ENCODE results near the gene ZC3H7A. TPM values are rescaled to one million over a fixed set of nuclear protein-coding genes. Genes with fewer than 3 reads are reported as not detected.
A peak's percentile ranks its signal among the peaks of the same experiment; 100 is the strongest.

The ZC3H7A gene
- total and polyA plus RNA-seq, 2 of the 13 experiments (the other 11 are each of a cell fraction or from before 2014, with no cell fraction given) = 29.2 to 36.8 TPM

- TF ChIP-seq DPF2 (CRISPR knock-in tag; IDR thresholded peaks at IDR 0.05; ENCODE audit: borderline replicate concordance, low read depth) (peak; percentile 37; the same call in 1 of the 2 replicates), SNRNP70 (IDR thresholded peaks at IDR 0.05; ENCODE audit: low read depth, low read length) (no peak), THYN1 (CRISPR knock-in tag; IDR thresholded peaks at IDR 0.05; ENCODE audit: borderline replicate concordance, low read depth) (no peak), MED1 (CRISPR knock-in tag; IDR thresholded peaks at IDR 0.05) (peak; percentile 77), ZNF775 (CRISPR knock-in tag; IDR thresholded peaks at IDR 0.05; ENCODE audit: borderline replicate concordance) (no peak), HIC2 (CRISPR knock-in tag; IDR thresholded peaks at IDR 0.05; ENCODE audit: low read depth) (0 out of 2 replicates have a peak, but pooled peaks have one; percentile 40), NR2F1 (CRISPR knock-in tag; IDR thresholded peaks at IDR 0.05) (peak; percentile 84 to 89), CSRNP2 (CRISPR knock-in tag; conservative IDR thresholded peaks at IDR 0.05; ENCODE audit: low read depth) (no peak), HNRNPL (IDR thresholded peaks at IDR 0.05; ENCODE audit: low read depth, low read length) (no peak; the same call in none of the 2 replicates), THAP11 (CRISPR knock-in tag; IDR thresholded peaks at IDR 0.05) (peak; percentile 85), E2F2 (CRISPR knock-in tag; IDR thresholded peaks at IDR 0.05; ENCODE audit: borderline replicate concordance) (no peak), ZNF10 (CRISPR knock-in tag; IDR thresholded peaks at IDR 0.05; ENCODE audit: borderline replicate concordance, low read depth) (no peak), ZC3H4 (CRISPR knock-in tag; IDR thresholded peaks at IDR 0.05; ENCODE audit: borderline replicate concordance) (peak; percentile 96), ZNF577 (CRISPR knock-in tag; IDR thresholded peaks at IDR 0.05; ENCODE audit: borderline replicate concordance, low read depth) (no peak), ZNF570 (CRISPR knock-in tag; IDR thresholded peaks at IDR 0.05; ENCODE audit: borderline replicate concordance) (no peak), ZNF597 (CRISPR knock-in tag; IDR thresholded peaks at IDR 0.05) (no peak), DMTF1 (CRISPR knock-in tag; IDR thresholded peaks at IDR 0.05) (no peak), RXRB (CRISPR knock-in tag; IDR thresholded peaks at IDR 0.05; ENCODE audit: borderline replicate concordance) (peak; percentile 83; the same call in 1 of the 2 replicates), ZNF552 (CRISPR knock-in tag; IDR thresholded peaks at IDR 0.05; ENCODE audit: borderline replicate concordance) (no peak; the same call in 1 of the 2 replicates), NR3C1 (CRISPR knock-in tag; IDR thresholded peaks at IDR 0.05) (no peak)
Observed at GRCh38 chr16:11743308-11744074, 53.6 kb downstream of the ZC3H7A start (continued).

All from HepG2 (cell line).